HEK293 (cell line): ENCODE results near the gene ANKRD49.

ENCODE experiments used
- CTCF ChIA-PET: fragments of 350-600 bp; formaldehyde crosslinking; extraction: SDS; loops from one replicate; lab custom pipeline; 2021; ENCODE audit warnings: antibody characterized with exemption; lab: Yijun Ruan, JAX
- POLR2A ChIA-PET: fragments of 300-600 bp; formaldehyde crosslinking; extraction: SDS; loops from one replicate; lab custom pipeline; 2020; ENCODE audit warnings: antibody characterized with exemption, inconsistent platforms; lab: Yijun Ruan, JAX
- H3K27ac ChIP-seq: fragments of 200-500 bp; sonication (Bioruptor generic); 2 replicates; pipeline ENCODE4 v1.5.1; 2014; ENCODE audit warnings: low read depth, low read length, control low read depth, inconsistent platforms; ENCODE audit errors: extremely low read depth
- H3K36me3 ChIP-seq, 2 experiments: fragments of 200-500 bp in 1 of 2; sonication (Bioruptor generic) in 1 of 2; 1 replicate in 1 of 2; 2 replicates in 1 of 2; pipeline ENCODE4 v1.5.1; 2014 to 2017; ENCODE audit warnings: inconsistent platforms in 2 of 2, low read length in 2 of 2; ENCODE audit not compliant: control insufficient read depth in 2 of 2, insufficient read depth in 1 of 2
- H3K4me1 ChIP-seq: fragments of 200-500 bp; sonication (Bioruptor generic); 2 replicates; pipeline ENCODE4 v1.5.1; 2014; ENCODE audit warnings: mild to moderate bottlenecking, low read length, inconsistent platforms; ENCODE audit not compliant: control insufficient read depth, insufficient read depth
- H3K4me3 ChIP-seq: 2 replicates; pipeline ENCODE4 v1.5.1; 2011; ENCODE audit warnings: low read depth, mild to moderate bottlenecking, control low read depth, low read length, moderate library complexity
- H3K9me3 ChIP-seq: fragments of 200-500 bp; sonication (Bioruptor generic); 2 replicates; pipeline ENCODE4 v1.5.1; 2014; ENCODE audit warnings: low read depth, low read length, inconsistent platforms; ENCODE audit not compliant: control insufficient read depth, insufficient read depth
- KLF1 ChIP-seq: fragments of 450-650 bp; formaldehyde crosslinking; IDR thresholded peaks from 2 replicates; pipeline ENCODE4 v1.5.1; 2016; ENCODE audit warnings: missing biosample characterization, missing genetic modification characterization
- KLF9 ChIP-seq: fragments of 450-650 bp; formaldehyde crosslinking; IDR thresholded peaks from 2 replicates; pipeline ENCODE4 v1.5.1; 2016; ENCODE audit warnings: missing biosample characterization, missing genetic modification characterization, low read depth
- SETDB1 ChIP-seq: IDR thresholded peaks from one replicate; pipeline ENCODE4 v1.6.1; 2017; ENCODE audit warnings: mild to moderate bottlenecking, low read length, moderate library complexity, mixed read lengths; ENCODE audit not compliant: insufficient read length
- YY2 ChIP-seq: fragments of 450-650 bp; formaldehyde crosslinking; IDR thresholded peaks from 2 replicates; pipeline ENCODE4 v1.5.1; 2016; ENCODE audit warnings: missing biosample characterization, missing genetic modification characterization
- ZBTB1 ChIP-seq: fragments of 450-650 bp; formaldehyde crosslinking; IDR thresholded peaks from 2 replicates; pipeline ENCODE4 v1.5.1; 2016; ENCODE audit warnings: missing biosample characterization, missing genetic modification characterization
- ZNF112 ChIP-seq: fragments of 450-650 bp; formaldehyde crosslinking; IDR thresholded peaks from 2 replicates; pipeline ENCODE4 v1.5.0; 2017; ENCODE audit warnings: missing biosample characterization, missing genetic modification characterization
- ZNF140 ChIP-seq: fragments of 450-650 bp; formaldehyde crosslinking; IDR thresholded peaks from 2 replicates; pipeline ENCODE4 v1.5.1; 2016; ENCODE audit warnings: missing biosample characterization, missing genetic modification characterization
- ZNF155 ChIP-seq: fragments of 450-650 bp; formaldehyde crosslinking; IDR thresholded peaks from 2 replicates; pipeline ENCODE4 v1.5.1; 2016; ENCODE audit warnings: missing biosample characterization, missing genetic modification characterization
- ZNF16 ChIP-seq: fragments of 450-650 bp; formaldehyde crosslinking; IDR thresholded peaks from 2 replicates; pipeline ENCODE4 v1.5.1; 2016; ENCODE audit warnings: low read depth, missing biosample characterization, missing genetic modification characterization
- ZNF174 ChIP-seq: fragments of 450-650 bp; formaldehyde crosslinking; IDR thresholded peaks from 2 replicates; pipeline ENCODE4 v1.5.0; 2017; ENCODE audit warnings: missing biosample characterization, mild to moderate bottlenecking, missing genetic modification characterization
- ZNF530 ChIP-seq: fragments of 450-650 bp; formaldehyde crosslinking; IDR thresholded peaks from 2 replicates; pipeline ENCODE4 v1.5.1; 2016; ENCODE audit warnings: low read depth, missing biosample characterization, missing genetic modification characterization
- ZNF610 ChIP-seq: fragments of 450-650 bp; formaldehyde crosslinking; IDR thresholded peaks from 2 replicates; pipeline ENCODE4 v1.5.1; 2016; ENCODE audit warnings: missing biosample characterization, missing genetic modification characterization, borderline replicate concordance
- ZNF830 ChIP-seq: fragments of 450-650 bp; IDR thresholded peaks from 2 replicates; pipeline ENCODE4 v1.5.0; 2018; ENCODE audit warnings: missing biosample characterization, missing genetic modification characterization, low read depth, mild to moderate bottlenecking, moderate library complexity
- ZSCAN16 ChIP-seq: fragments of 450-650 bp; formaldehyde crosslinking; IDR thresholded peaks from 2 replicates; pipeline ENCODE4 v1.5.1; 2016; ENCODE audit warnings: missing biosample characterization, missing genetic modification characterization
- TF ChIP-seq, protein P1 (sequence below): fragments of 450-650 bp; formaldehyde crosslinking; IDR thresholded peaks from 2 replicates; pipeline ENCODE4 v1.5.1; 2016; ENCODE audit warnings: missing biosample characterization, missing genetic modification characterization
- TF ChIP-seq, protein P2 (sequence below): fragments of 450-650 bp; formaldehyde crosslinking; IDR thresholded peaks from 2 replicates; pipeline ENCODE4 v1.5.1; 2016; ENCODE audit warnings: missing biosample characterization, missing genetic modification characterization
- TF ChIP-seq, protein P3 (sequence below): fragments of 450-650 bp; formaldehyde crosslinking; IDR thresholded peaks from 2 replicates; pipeline ENCODE4 v1.5.1; 2016; ENCODE audit warnings: missing biosample characterization, missing genetic modification characterization, borderline replicate concordance
- TF ChIP-seq, protein P4 (sequence below): fragments of 450-650 bp; formaldehyde crosslinking; IDR thresholded peaks from 2 replicates; pipeline ENCODE4 v1.5.1; 2016; ENCODE audit warnings: missing biosample characterization, missing genetic modification characterization
- TF ChIP-seq, protein P5 (sequence below): fragments of 450-650 bp; formaldehyde crosslinking; IDR thresholded peaks from 2 replicates; pipeline ENCODE4 v1.5.1; 2016; ENCODE audit warnings: missing biosample characterization, missing genetic modification characterization

The ANKRD49 gene

DNA sequence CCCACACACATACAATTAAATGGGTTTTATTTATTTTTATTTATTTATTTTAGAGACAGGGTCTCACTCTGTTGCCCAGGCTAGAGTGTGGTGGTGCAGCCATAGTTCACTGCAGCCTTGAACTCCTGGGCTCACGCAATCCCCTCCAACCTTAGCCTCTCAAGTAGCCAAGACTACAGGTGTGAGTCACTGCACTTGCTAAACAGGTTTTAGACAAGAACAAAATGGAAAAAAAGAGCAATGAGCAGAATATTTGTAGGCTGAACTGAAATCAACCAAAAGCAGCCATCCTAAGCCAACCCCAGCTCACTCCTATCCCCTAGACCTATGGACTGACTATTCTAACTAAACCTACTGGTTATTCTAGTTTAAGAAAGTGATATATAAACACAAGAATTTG, 37.9 kb upstream of the ANKRD49 start:
- no peaks in the 10 kb centered on the region for H3K4me1 ChIP-seq
- no peak overlapping the region for H3K4me3 ChIP-seq
- no peak overlapping the region for H3K27ac ChIP-seq
- ChIA-PET CTCF (no interaction called here), POLR2A (no interaction called here)
- peaks cover 11 to 59% of the 10 kb centered on the region in 2 experiments for H3K36me3 ChIP-seq
- no peaks in the 10 kb centered on the region for H3K9me3 ChIP-seq
- TF ChIP-seq ZNF610 (tag by site-specific recombination) (no peak), ZNF16 (no peak), ZNF830 (no peak), SETDB1 (no peak)
- TF ChIP-seq, protein P1, sequence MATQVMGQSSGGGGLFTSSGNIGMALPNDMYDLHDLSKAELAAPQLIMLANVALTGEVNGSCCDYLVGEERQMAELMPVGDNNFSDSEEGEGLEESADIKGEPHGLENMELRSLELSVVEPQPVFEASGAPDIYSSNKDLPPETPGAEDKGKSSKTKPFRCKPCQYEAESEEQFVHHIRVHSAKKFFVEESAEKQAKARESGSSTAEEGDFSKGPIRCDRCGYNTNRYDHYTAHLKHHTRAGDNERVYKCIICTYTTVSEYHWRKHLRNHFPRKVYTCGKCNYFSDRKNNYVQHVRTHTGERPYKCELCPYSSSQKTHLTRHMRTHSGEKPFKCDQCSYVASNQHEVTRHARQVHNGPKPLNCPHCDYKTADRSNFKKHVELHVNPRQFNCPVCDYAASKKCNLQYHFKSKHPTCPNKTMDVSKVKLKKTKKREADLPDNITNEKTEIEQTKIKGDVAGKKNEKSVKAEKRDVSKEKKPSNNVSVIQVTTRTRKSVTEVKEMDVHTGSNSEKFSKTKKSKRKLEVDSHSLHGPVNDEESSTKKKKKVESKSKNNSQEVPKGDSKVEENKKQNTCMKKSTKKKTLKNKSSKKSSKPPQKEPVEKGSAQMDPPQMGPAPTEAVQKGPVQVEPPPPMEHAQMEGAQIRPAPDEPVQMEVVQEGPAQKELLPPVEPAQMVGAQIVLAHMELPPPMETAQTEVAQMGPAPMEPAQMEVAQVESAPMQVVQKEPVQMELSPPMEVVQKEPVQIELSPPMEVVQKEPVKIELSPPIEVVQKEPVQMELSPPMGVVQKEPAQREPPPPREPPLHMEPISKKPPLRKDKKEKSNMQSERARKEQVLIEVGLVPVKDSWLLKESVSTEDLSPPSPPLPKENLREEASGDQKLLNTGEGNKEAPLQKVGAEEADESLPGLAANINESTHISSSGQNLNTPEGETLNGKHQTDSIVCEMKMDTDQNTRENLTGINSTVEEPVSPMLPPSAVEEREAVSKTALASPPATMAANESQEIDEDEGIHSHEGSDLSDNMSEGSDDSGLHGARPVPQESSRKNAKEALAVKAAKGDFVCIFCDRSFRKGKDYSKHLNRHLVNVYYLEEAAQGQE (tag by site-specific recombination) = no peak
- TF ChIP-seq, protein P2, sequence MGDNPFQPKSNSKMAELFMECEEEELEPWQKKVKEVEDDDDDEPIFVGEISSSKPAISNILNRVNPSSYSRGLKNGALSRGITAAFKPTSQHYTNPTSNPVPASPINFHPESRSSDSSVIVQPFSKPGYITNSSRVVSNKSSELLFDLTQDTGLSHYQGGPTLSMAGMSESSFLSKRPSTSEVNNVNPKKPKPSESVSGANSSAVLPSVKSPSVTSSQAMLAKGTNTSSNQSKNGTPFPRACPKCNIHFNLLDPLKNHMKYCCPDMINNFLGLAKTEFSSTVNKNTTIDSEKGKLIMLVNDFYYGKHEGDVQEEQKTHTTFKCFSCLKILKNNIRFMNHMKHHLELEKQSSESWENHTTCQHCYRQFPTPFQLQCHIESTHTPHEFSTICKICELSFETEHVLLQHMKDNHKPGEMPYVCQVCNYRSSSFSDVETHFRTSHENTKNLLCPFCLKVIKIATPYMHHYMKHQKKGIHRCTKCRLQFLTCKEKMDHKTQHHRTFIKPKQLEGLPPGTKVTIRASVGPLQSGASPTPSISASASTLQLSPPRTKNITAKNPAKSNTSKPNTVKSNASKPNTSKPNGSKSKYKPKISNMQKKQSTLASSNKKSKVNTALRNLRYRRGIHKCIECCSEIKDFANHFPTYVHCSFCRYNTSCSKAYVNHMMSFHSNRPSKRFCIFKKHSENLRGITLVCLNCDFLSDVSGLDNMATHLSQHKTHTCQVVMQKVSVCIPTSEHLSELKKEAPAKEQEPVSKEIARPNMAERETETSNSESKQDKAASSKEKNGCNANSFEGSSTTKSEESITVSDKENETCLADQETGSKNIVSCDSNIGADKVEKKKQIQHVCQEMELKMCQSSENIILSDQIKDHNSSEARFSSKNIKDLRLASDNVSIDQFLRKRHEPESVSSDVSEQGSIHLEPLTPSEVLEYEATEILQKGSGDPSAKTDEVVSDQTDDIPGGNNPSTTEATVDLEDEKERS (tag by site-specific recombination) = no peak
- TF ChIP-seq, protein P3, sequence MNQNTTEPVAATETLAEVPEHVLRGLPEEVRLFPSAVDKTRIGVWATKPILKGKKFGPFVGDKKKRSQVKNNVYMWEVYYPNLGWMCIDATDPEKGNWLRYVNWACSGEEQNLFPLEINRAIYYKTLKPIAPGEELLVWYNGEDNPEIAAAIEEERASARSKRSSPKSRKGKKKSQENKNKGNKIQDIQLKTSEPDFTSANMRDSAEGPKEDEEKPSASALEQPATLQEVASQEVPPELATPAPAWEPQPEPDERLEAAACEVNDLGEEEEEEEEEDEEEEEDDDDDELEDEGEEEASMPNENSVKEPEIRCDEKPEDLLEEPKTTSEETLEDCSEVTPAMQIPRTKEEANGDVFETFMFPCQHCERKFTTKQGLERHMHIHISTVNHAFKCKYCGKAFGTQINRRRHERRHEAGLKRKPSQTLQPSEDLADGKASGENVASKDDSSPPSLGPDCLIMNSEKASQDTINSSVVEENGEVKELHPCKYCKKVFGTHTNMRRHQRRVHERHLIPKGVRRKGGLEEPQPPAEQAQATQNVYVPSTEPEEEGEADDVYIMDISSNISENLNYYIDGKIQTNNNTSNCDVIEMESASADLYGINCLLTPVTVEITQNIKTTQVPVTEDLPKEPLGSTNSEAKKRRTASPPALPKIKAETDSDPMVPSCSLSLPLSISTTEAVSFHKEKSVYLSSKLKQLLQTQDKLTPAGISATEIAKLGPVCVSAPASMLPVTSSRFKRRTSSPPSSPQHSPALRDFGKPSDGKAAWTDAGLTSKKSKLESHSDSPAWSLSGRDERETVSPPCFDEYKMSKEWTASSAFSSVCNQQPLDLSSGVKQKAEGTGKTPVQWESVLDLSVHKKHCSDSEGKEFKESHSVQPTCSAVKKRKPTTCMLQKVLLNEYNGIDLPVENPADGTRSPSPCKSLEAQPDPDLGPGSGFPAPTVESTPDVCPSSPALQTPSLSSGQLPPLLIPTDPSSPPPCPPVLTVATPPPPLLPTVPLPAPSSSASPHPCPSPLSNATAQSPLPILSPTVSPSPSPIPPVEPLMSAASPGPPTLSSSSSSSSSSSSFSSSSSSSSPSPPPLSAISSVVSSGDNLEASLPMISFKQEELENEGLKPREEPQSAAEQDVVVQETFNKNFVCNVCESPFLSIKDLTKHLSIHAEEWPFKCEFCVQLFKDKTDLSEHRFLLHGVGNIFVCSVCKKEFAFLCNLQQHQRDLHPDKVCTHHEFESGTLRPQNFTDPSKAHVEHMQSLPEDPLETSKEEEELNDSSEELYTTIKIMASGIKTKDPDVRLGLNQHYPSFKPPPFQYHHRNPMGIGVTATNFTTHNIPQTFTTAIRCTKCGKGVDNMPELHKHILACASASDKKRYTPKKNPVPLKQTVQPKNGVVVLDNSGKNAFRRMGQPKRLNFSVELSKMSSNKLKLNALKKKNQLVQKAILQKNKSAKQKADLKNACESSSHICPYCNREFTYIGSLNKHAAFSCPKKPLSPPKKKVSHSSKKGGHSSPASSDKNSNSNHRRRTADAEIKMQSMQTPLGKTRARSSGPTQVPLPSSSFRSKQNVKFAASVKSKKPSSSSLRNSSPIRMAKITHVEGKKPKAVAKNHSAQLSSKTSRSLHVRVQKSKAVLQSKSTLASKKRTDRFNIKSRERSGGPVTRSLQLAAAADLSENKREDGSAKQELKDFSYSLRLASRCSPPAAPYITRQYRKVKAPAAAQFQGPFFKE = no peak
- TF ChIP-seq, all 188 proteins: peak for 0

DNA sequence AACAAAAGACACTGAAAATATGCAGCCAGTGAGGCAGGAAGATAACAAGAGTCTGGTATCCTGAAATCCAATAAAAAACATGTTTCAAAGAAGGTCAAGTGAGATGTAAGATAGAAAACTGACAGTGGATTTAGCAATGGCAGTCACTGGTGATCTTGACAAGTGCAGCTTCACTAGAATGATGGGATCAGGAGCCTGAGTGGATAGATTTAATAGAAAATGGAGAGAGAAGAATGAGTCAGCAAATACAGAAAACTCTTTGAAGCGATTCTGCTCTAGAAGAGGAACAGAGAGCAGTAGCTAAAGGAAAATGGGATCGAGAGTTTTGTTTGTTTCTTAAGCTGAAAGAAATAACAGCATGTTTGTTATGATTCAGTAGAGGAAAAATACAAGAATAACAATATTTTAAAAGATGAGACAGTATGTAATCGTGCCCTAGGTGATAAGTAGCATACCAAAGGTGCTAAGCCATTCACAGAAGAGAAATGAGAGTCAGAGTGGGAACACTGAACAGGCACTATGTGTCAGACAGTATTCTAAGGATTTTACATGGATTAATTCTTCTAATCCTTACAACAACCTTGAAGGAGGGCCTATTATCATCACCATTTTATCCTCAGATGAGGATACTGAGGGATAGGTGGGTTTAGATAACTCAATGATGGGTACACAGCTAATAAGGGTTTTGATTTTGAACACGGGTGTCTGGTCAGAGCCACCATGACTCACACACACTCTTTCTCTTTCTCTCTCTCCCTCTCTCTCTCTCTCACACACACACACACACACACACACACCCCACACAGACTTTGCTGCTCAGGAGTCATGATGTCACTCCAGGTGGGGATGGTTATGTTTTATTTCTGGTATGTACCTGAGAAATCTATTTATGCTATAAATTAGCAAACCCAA, 36.4 kb upstream of the ANKRD49 start:
- H3K27ac ChIP-seq = no peak overlapping the region
- H3K4me3 ChIP-seq = no peak overlapping the region
- H3K36me3 ChIP-seq = peaks cover 11 to 66% of the 10 kb centered on the region in 2 experiments
- no peaks in the 10 kb centered on the region for H3K4me1 ChIP-seq
- CTCF ChIA-PET = interaction anchor here (0.6 kb wide), 1 partner anchor 580 kb away, joined by 4 read pairs; no protein-coding TSS in a partner anchor
- POLR2A ChIA-PET = no interaction called here
- no peaks in the 10 kb centered on the region for H3K9me3 ChIP-seq
- TF ChIP-seq KLF9 (tag by site-specific recombination) (no peak), ZNF530 (tag by site-specific recombination) (no peak), ZNF174 (no peak), ZNF140 (tag by site-specific recombination) (no peak), ZBTB1 (tag by site-specific recombination) (no peak), KLF1 (tag by site-specific recombination) (no peak), ZNF155 (no peak), YY2 (tag by site-specific recombination) (no peak), ZSCAN16 (tag by site-specific recombination) (no peak), ZNF112 (no peak)
- TF ChIP-seq, protein P4, sequence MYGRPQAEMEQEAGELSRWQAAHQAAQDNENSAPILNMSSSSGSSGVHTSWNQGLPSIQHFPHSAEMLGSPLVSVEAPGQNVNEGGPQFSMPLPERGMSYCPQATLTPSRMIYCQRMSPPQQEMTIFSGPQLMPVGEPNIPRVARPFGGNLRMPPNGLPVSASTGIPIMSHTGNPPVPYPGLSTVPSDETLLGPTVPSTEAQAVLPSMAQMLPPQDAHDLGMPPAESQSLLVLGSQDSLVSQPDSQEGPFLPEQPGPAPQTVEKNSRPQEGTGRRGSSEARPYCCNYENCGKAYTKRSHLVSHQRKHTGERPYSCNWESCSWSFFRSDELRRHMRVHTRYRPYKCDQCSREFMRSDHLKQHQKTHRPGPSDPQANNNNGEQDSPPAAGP (tag by site-specific recombination) = no peak
- TF ChIP-seq, protein P5, sequence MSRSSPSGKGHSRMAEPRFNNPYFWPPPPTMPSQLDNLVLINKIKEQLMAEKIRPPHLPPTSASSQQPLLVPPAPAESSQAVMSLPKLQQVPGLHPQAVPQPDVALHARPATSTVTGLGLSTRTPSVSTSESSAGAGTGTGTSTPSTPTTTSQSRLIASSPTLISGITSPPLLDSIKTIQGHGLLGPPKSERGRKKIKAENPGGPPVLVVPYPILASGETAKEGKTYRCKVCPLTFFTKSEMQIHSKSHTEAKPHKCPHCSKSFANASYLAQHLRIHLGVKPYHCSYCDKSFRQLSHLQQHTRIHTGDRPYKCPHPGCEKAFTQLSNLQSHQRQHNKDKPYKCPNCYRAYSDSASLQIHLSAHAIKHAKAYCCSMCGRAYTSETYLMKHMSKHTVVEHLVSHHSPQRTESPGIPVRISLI (tag by site-specific recombination) = no peak
